OCI-LY7 (cell line): ENCODE results near the gene SEC24B. TPM values are rescaled to one million over a fixed set of nuclear protein-coding genes. Genes with fewer than 3 reads are reported as not detected.

ENCODE experiments used
- BruUV-seq: library from RNA; stranded (reverse); fragments of 400-500 nt; replicated peaks from 2 replicates; lab custom pipeline; 2021; lab: Mats Ljungman, UMichigan
- CTCF ChIA-PET: fragments of 300-600 bp; sonication (Branson Sonifier 250); formaldehyde crosslinking; loops from one replicate; lab custom pipeline; 2022; ENCODE audit warnings: antibody characterized with exemption; ENCODE audit not compliant: unreplicated experiment; lab: Charles Lee
- POLR2A ChIA-PET: fragments of 300-600 bp; sonication (Branson Sonifier 250); formaldehyde crosslinking; loops from one replicate; lab custom pipeline; 2022; ENCODE audit warnings: antibody characterized with exemption; lab: Charles Lee
- DNase-seq: peaks from one replicate; pipeline ENCODE4 v3.0.0-alpha.2; 2015; ENCODE audit warnings: low spot score
- H2AFZ ChIP-seq: fragments of 200-600 bp; sonication (generic), shearing (Covaris generic); 2 replicates; pipeline ENCODE4 v1.6.1; 2014; ENCODE audit warnings: mild to moderate bottlenecking, antibody characterized with exemption, low read length, moderate library complexity
- H3K27ac ChIP-seq: fragments of 200-600 bp; sonication (generic); 2 replicates; pipeline ENCODE4 v1.5.1; 2014; ENCODE audit warnings: mixed run types, low read depth, mild to moderate bottlenecking, moderate library complexity, low read length, inconsistent platforms; ENCODE audit not compliant: poor library complexity, severe bottlenecking
- H3K36me3 ChIP-seq: fragments of 200-600 bp; sonication (generic); 2 replicates; pipeline ENCODE4 v1.6.1; 2014; ENCODE audit warnings: mild to moderate bottlenecking, antibody characterized with exemption, low read length, moderate library complexity, mixed read lengths; ENCODE audit not compliant: insufficient read depth
- H3K4me1 ChIP-seq: fragments of 200-600 bp; sonication (generic); 2 replicates; pipeline ENCODE4 v1.5.1; 2014; ENCODE audit warnings: mild to moderate bottlenecking, low read length; ENCODE audit not compliant: insufficient read depth, poor library complexity, severe bottlenecking
- H3K4me2 ChIP-seq: fragments of 200-600 bp; sonication (generic); 2 replicates; pipeline ENCODE4 v1.6.1; 2014; ENCODE audit warnings: mild to moderate bottlenecking, low read length
- H3K4me3 ChIP-seq: fragments of 200-600 bp; sonication (generic); 2 replicates; pipeline ENCODE4 v1.5.1; 2014; ENCODE audit warnings: mild to moderate bottlenecking, low read depth, low read length; ENCODE audit not compliant: poor library complexity, severe bottlenecking
- H3K79me2 ChIP-seq: fragments of 200-600 bp; sonication (generic); 2 replicates; pipeline ENCODE4 v1.6.1; 2016; ENCODE audit warnings: low read depth, mild to moderate bottlenecking, low read length, moderate library complexity, mixed read lengths; ENCODE audit not compliant: insufficient read depth
- H3K9me2 ChIP-seq: fragments of 200-600 bp; sonication (generic); 2 replicates; pipeline ENCODE4 v1.6.1; 2016; ENCODE audit warnings: mild to moderate bottlenecking, low read length, mixed read lengths; ENCODE audit not compliant: insufficient read depth
- H3K9me3 ChIP-seq: fragments of 200-600 bp; sonication (generic); 2 replicates; pipeline ENCODE4 v1.6.1; 2014; ENCODE audit warnings: mild to moderate bottlenecking, mixed run types, low read length, mixed read lengths
- H4K20me1 ChIP-seq: fragments of 200-600 bp; sonication (generic); 2 replicates; pipeline ENCODE4 v1.6.1; 2014; ENCODE audit warnings: mild to moderate bottlenecking, antibody characterized with exemption, low read length, moderate library complexity, mixed read lengths; ENCODE audit not compliant: insufficient read depth
- EZH2phosphoT487 ChIP-seq: fragments of 200-600 bp; sonication (generic); IDR thresholded peaks from 2 replicates; pipeline ENCODE4 v1.6.1; 2018; ENCODE audit warnings: low read depth, borderline replicate concordance, mild to moderate bottlenecking, mixed run types, antibody characterized with exemption, low read length, moderate library complexity, mixed read lengths
- intact Hi-C: fragments of 100-400 bp; cut with micrococcal nuclease; formaldehyde crosslinking; loops from one replicate; pipeline ENCODE4 v1.10.0; 2022; ENCODE audit not compliant: unreplicated experiment
- total RNA-seq, 2 experiments: library from RNA; depleted of rRNA in 1 of 2; stranded (reverse); fragments of >200 nt in 1 of 2; shearing (Covaris generic) in 1 of 2; gene quantifications; 2 replicates each; pipeline ENCODE4 v1.2.3, GENCODE V29; 2014 to 2022
- TF ChIP-seq, protein P1 (sequence below): fragments of 200-600 bp; sonication (generic); conservative IDR thresholded peaks from 2 replicates; pipeline ENCODE4 v1.5.1; 2014; ENCODE audit warnings: mild to moderate bottlenecking, antibody characterized with exemption, low read length, moderate library complexity, mixed read lengths

The SEC24B gene
- total RNA-seq, 2 experiments from 2014 or later, result 13.1 to 26.3 TPM

DNA sequence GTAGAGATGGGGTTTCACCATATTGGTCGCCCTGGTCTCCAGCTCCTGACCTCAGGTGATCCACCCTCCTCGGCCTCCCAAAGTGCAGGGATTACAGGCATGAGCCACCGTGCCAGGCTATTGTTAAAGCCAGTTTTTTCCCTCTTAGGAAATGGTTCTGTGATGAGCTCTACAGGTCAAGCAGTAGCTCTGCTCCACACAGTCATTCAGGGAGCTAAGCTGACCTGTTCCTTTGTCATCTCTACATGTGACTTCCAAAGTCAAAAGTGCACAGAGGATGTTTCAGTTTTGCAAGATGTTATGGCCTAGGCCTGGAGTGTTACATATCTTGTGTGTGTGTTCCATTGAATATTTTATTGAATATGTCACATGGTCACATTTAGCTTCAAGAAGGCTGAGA, 137.9 kb downstream of the SEC24B start:
- TF ChIP-seq, protein P1, sequence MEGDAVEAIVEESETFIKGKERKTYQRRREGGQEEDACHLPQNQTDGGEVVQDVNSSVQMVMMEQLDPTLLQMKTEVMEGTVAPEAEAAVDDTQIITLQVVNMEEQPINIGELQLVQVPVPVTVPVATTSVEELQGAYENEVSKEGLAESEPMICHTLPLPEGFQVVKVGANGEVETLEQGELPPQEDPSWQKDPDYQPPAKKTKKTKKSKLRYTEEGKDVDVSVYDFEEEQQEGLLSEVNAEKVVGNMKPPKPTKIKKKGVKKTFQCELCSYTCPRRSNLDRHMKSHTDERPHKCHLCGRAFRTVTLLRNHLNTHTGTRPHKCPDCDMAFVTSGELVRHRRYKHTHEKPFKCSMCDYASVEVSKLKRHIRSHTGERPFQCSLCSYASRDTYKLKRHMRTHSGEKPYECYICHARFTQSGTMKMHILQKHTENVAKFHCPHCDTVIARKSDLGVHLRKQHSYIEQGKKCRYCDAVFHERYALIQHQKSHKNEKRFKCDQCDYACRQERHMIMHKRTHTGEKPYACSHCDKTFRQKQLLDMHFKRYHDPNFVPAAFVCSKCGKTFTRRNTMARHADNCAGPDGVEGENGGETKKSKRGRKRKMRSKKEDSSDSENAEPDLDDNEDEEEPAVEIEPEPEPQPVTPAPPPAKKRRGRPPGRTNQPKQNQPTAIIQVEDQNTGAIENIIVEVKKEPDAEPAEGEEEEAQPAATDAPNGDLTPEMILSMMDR, result no peak
- no peak for TF ChIP-seq EZH2phosphoT487
- DNase-seq, result no peak

DNA sequence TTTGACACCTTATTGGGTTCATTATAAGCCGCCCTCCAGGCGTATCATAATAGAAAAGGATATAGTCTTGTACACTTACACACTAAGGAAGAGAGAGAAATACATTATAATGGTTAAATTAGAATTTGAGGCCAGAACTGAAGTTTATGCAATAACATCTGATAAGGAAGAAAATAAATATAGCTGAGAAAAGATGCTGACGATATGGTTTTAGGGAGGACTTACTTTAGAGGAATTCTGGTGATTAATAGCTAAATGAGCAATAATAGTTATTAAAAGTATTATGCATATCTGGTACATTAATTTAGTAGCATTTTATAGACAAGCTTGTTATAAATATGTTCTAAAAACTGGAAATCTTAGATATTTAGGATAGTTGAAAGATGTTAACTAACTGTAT, 138.5 kb downstream of the SEC24B start:
- Histone ChIP-seq H4K20me1 (peaks cover 12% of the 10 kb centered on the region; the same call in 1 of the 2 replicates), H3K4me2 (no peak overlapping the region), H3K9me3 (no peaks in the 10 kb centered on the region), H3K79me2 (peaks cover 82% of the 10 kb centered on the region), H3K9me2 (no peaks in the 10 kb centered on the region), H3K4me1 (peaks cover 4% of the 10 kb centered on the region), H2AFZ (no peak overlapping the region), H3K27ac (no peak overlapping the region), H3K36me3 (peaks cover 31% of the 10 kb centered on the region), H3K4me3 (no peak overlapping the region)
- DNase-seq, result no peak
- BruUV-seq, result no TSS peak
- intact Hi-C loops, result no loop called here
- POLR2A ChIA-PET, result interaction anchor here (0.6 to 2.5 kb wide), 13 partner anchors 9 to 400 kb away, joined by 3 to 11 read pairs (median 3); partner anchors contain the start of gene MCUB
- TF ChIP-seq EZH2phosphoT487, result no peak
- TF ChIP-seq, protein P1, result no peak
- CTCF ChIA-PET, result no interaction called here

More for the DNA sequence above, 137.9 kb downstream of the SEC24B start:
- no peak overlapping the region for H3K27ac ChIP-seq
- POLR2A ChIA-PET, result interaction anchor here (0.8 to 2.5 kb wide), 10 partner anchors 8 to 94 kb away, joined by 3 to 11 read pairs (median 4); partner anchors contain the start of gene MCUB
- peaks cover 31% of the 10 kb centered on the region for H3K36me3 ChIP-seq
- CTCF ChIA-PET, result no interaction called here
- H3K4me2 ChIP-seq, result no peak overlapping the region
- no TSS peak for BruUV-seq
- H3K4me1 ChIP-seq, result peaks cover 10% of the 10 kb centered on the region
- no peak overlapping the region for H2AFZ ChIP-seq
- no peak overlapping the region for H3K4me3 ChIP-seq
- intact Hi-C loops, result no loop called here
- peaks cover 12% of the 10 kb centered on the region; the same call in 1 of the 2 replicates for H4K20me1 ChIP-seq
- no peaks in the 10 kb centered on the region for H3K9me3 ChIP-seq
- no peaks in the 10 kb centered on the region for H3K9me2 ChIP-seq
- peaks cover 82% of the 10 kb centered on the region for H3K79me2 ChIP-seq

DNA sequence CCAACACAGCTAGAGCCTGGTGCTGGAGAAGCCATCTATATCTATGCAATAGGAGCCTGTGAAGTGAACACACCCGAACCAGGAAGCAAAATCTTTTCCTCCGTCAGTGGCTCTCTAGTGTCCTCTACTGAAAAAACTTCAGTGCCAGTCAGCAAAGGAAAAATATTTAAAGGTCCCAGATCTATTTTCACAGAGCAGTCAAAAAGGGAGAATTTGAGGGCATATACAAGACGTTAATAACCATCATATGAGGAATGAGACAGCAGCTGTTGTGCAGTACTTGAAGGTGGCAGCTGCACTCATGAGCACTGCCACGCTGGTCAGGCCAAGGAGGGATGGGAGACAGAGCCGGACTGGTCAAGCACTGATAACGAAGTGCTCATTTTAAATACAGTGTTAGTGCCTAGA, 140.8 kb downstream of the SEC24B start:
- peaks cover 33% of the 10 kb centered on the region for H3K36me3 ChIP-seq
- peaks cover 12% of the 10 kb centered on the region; the same call in 1 of the 2 replicates for H4K20me1 ChIP-seq
- H3K4me1 ChIP-seq, result no peaks in the 10 kb centered on the region
- no TSS peak for BruUV-seq
- H3K9me2 ChIP-seq, result no peaks in the 10 kb centered on the region
- TF ChIP-seq, protein P1, result peak; percentile 58
- TF ChIP-seq EZH2phosphoT487, result no peak
- intact Hi-C loops, result no loop called here
- no peaks in the 10 kb centered on the region for H3K9me3 ChIP-seq
- peak; percentile 29 for DNase-seq
- no peak overlapping the region for H3K27ac ChIP-seq
- H2AFZ ChIP-seq, result no peak overlapping the region
- H3K79me2 ChIP-seq, result peaks cover 84% of the 10 kb centered on the region
- H3K4me3 ChIP-seq, result no peak overlapping the region
- ChIA-PET CTCF (no interaction called here), POLR2A (interaction anchor here (0.9 to 1.8 kb wide), 9 partner anchors 10 to 149 kb away, joined by 3 to 9 read pairs (median 5); partner anchors contain the start of gene MCUB)
- H3K4me2 ChIP-seq, result peak overlapping the region; percentile 33; the same call in 1 of the 2 replicates
